GM12873 (cell line): ENCODE results near the gene TFAP2A.

ENCODE experiments used
- CTCF ChIP-seq: IDR thresholded peaks from 2 replicates; pipeline ENCODE4 v1.5.1; 2012; ENCODE audit warnings: low read depth, mild to moderate bottlenecking, moderate library complexity, low read length, control low read depth; ENCODE audit not compliant: insufficient read depth; ENCODE audit errors: missing control alignments

Gene TFAP2A

DNA sequence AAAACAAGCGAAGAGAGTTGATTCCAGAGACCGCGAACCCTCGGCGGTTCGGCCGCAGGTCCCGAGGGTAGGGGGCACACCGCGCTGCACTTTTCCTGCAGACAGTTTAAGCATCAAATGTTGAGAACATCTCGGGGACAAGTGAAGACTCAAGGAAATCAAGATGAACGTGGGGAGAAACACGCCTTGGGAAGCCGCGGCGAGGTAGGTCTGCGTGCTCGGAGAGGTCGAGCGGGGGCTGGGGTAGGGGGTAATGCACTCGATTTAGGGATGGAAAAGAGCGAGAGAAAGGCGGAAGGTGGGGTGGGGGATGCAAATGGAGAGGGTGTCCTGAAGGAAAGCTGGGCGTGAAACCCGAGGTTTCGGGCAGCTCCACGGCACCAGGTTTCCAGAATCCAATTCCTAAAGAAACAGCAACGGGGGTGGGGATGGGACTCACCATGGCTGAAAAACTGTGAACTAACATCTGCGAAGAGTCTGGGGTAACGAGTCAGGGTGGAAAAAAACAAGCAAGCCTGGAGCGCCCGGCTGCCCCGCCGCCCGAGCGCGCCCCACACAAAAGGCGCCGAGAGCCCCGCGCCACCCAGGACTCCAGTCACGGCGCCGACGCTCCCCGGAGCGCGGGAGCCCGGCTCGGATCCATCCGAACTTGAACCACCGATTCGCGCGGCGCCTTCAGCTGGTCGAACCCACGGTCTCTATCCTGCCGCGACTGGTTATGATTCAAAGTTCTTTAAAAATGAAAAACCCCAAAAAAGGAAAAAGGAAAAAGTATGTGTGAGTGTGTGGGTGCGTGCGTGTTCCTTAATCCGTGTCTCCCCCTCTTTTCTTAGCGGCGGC is 3.5 kb downstream of the TFAP2A start:
- no peak for TF ChIP-seq CTCF

DNA sequence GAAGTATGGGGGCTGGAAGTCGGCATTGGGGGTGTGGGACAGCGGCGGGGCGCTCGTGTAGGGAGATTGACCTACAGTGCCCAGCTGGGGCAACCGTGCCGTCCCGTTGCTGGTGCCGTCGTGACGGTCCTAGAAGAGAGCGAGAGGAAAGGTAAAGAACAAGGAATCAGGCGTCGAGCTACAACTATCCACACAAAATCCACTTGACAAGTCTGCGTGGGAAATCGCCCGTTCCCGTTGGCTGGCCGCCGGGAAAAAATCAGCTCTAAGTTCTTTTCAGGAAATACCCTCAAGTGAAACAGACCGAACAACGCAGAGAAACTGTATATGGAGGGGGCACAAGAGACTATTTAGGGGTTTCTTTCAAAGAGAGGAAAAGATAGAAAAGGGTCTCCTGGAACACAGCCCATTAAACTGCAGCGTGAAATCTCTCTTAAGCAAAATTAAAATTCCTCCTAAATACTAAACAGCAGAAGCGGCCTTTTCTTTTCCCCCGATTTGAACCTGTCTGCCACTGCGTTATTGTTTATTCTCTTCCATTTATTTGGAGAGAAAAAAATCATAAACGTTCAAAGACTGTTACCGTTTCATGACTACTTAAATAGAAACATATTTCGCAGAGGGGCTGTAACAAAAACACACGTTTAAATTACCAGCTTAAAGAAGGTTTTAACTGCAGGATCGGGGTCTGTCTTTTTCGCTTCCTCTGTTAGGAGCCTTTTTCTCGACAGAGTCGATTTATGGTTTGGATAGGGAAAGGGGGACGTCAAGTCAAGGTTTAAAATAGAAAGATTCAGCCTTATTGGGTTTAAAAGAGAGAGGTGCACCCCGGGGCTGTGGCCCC is 4.4 kb downstream of the TFAP2A start:
- TF ChIP-seq CTCF, result no peak

DNA sequence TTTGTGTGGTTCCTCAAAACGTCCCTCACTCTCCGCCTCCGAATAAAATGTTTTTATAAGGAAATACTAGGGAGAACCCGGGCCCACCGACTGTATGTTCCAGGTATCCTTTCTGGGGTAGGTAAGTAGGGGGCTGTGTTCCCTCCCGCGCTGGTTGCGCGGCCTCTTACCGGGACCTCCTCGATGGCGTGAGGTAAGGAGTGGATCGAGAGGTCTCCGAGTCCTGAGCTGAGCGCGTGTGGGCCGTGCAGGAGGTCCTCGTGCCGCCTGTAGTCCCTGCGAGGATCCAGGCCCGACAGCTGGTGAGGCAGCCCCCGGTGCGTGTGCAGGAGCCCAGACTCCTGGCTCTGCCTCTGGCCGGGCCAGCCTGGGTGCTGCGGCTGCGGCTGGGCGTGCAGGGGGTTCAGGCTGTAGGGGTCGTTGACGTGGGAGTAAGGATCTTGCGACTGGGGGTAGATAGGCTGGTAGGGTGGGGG is 5.1 kb downstream of the TFAP2A start:
- no peak for TF ChIP-seq CTCF

DNA sequence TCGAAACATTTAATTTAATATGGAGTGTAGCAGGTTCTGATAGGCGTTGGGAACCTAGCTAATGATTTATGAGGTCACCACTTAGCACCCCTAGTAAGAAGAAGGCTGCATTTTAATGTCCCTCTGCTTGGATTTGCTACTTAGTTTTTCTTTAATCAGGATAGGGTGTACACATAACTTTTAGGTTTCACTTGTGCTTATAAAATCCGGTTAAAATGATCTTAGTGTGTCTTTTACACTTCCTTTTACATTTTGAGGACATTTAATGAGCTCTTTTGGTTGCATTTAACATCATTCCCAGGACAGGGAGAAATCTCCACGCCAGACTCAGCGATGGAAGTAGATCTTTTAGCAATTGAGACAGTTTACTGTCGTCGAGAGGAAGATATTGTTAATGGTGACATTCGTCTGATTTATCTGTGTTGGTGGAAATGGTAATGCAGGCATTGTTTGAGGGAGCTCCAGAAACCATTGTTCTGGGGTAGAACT is 5.6 kb downstream of the TFAP2A start:
- no peak for TF ChIP-seq CTCF

GRCh38 chr6:10408457-10408856 is 6.4 kb downstream of the TFAP2A start:
- TF ChIP-seq CTCF, result no peak

- no peak for TF ChIP-seq CTCF
These were observed 7.2 kb downstream of the TFAP2A start for GRCh38 chr6:10407674-10408054.
